GM18951 (cell line): ENCODE results near the gene BCL7A.
"Not testable (repeated sequence)": the region's sequence is repeated elsewhere in the genome, so short reads cannot be mapped to it uniquely, and the experiment has no call there.

Experiments
- POLR2A ChIP-seq: IDR thresholded peaks from 4 replicates; pipeline ENCODE4 v1.6.1; 2011; ENCODE audit warnings: mild to moderate bottlenecking; ENCODE audit not compliant: insufficient read length, insufficient read depth; ENCODE audit errors: extremely low read depth
- in situ Hi-C: fragments of 300-500 bp; cut with MboI; formaldehyde crosslinking; loops from one replicate; pipeline ENCODE4 v1.12.0; 2022; ENCODE audit warnings: low sequenced_read_pairs, mixed read lengths, inconsistent platforms; ENCODE audit not compliant: unreplicated experiment

BCL7A gene

GRCh38 chr12:122021822-122022392, at the start of gene BCL7A:
TSS of gene BCL7A (plus strand) at chr12:122021884. CDS start at chr12:122022092, 208 bp downstream.
- in situ Hi-C loops: no loop called here
- peak; percentile 58 for TF ChIP-seq POLR2A

- no peak for TF ChIP-seq POLR2A
- in situ Hi-C loops: no loop called here
These were observed 47.4 kb upstream of the BCL7A start for GRCh38 chr12:121974026-121974985.

DNA sequence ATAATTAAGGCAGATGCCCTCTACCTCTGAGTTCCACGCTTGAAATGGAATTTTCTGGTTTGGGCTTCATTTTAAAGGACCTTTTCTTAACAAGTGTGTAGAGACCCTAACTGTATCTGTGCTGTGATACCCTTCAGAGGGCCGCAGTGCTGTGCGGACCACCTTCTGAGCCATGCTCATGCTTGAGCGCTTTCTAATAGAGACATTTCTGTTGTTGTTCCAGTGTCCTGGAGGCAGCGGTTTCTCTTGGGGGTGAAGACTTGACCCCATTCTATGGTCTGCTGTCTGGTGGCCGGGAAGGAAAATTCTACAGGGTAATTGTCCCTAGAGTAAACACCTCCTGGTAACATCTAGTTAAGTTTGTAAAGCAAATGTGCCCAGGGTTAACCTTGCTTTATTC, 46.7 kb upstream of the BCL7A start:
- TF ChIP-seq POLR2A: no peak
- in situ Hi-C loops: no loop called here

DNA sequence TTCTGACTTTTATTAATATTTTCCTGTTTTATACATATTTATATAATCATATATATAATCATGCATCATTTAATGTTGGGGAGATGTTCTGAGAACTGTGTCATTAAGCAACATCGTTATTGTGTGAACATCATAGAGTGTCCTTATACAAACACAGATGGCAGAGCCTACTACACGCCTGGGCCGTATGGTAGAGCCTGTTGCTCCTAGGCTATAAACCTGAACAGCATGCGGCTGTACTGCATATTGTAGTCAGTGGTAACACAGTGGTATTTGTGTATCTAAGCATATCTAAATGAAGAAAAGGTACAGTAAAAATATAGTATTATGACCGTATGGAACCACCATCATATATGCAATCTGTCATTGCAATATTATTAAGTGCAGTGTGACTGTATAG, 44.7 kb upstream of the BCL7A start:
- no peak for TF ChIP-seq POLR2A
- in situ Hi-C loops: no loop called here

- in situ Hi-C loops: no loop called here
- TF ChIP-seq POLR2A: no peak
These were observed 41.3 kb upstream of the BCL7A start for GRCh38 chr12:121980191-121980891.

- TF ChIP-seq POLR2A: no peak
- in situ Hi-C loops: no loop called here
These were observed 40.8 kb upstream of the BCL7A start for GRCh38 chr12:121980892-121981272.

DNA sequence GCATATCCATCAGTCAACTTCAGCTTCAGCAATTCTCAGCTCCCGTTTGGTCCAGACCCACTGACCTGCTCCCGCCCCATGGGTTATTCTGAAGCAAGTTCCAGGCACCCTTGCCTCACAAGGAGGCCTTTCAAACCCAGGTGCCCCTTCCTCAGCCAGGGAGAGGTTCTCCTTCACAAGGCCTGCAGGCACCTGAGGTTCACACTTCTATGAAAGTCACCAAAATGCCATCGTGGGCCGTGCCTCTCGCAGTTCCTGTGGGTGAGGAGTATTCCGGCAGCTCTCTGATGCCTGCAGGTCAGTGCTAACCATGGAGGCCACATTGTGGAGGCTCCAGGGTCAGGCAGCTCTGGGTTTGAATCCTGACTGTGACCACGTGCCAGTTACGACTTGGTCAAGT, 40.2 kb upstream of the BCL7A start:
- TF ChIP-seq POLR2A: no peak
- in situ Hi-C loops: no loop called here

- in situ Hi-C loops: no loop called here
- no peak for TF ChIP-seq POLR2A
These were observed 38.7 kb upstream of the BCL7A start for GRCh38 chr12:121982950-121983349.

DNA sequence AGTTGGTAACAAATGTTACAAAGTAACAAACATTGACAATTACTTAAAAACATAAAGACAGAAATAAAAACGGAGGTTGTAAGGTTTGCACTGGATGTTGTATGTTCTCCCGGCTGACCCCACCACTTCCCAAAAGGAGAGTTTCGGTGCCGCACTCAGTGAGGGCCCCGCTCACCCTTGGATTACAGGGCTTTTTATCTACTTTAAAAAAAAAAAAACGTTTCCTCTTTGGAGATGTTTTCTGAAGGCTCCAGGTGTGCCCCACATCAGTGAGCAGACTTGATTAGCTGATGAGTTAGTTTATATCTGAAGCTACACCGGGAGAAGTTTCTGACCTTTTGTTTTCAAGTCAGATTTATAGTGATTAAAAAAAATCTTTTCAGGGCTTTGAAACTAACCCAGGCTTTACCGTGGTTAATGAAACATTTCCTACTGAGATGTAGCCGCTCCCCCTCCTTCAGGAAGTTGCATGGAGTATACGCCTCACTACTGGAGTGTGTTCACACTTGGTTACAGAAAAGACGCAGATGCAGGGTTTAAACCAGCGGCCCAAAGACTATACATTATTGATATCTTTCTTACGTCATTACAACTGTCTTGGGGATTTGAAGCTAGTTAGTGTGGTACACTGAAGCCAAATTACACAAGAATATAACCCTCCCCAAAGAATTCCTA, 38.0 kb upstream of the BCL7A start:
- in situ Hi-C loops: no loop called here

GRCh38 chr12:121986489-121987245, 35.0 kb upstream of the BCL7A start:
- in situ Hi-C loops: no loop called here
- TF ChIP-seq POLR2A: no peak

More for the DNA sequence above, 38.0 kb upstream of the BCL7A start:
- TF ChIP-seq POLR2A: no peak

DNA sequence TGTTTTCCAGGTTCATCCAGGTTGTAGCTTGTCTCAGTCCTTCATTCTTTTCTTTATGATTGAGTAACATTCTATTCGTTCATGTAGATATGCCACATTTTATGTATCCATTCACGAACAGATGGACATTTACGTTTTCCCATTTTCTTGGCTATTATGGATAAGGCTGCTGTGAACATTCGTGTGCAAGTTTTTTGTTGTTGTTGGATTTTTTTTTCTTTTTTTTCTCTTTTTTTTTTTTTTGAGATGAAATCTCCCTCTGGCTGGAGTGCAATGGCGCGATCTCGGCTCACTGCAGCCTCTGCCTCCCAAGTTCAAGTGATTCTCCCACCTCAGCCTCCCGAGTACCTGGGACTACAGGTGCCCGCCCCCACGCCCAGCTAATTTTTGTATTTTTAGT, 33.2 kb upstream of the BCL7A start:
- in situ Hi-C loops: not testable (repeated sequence)

DNA sequence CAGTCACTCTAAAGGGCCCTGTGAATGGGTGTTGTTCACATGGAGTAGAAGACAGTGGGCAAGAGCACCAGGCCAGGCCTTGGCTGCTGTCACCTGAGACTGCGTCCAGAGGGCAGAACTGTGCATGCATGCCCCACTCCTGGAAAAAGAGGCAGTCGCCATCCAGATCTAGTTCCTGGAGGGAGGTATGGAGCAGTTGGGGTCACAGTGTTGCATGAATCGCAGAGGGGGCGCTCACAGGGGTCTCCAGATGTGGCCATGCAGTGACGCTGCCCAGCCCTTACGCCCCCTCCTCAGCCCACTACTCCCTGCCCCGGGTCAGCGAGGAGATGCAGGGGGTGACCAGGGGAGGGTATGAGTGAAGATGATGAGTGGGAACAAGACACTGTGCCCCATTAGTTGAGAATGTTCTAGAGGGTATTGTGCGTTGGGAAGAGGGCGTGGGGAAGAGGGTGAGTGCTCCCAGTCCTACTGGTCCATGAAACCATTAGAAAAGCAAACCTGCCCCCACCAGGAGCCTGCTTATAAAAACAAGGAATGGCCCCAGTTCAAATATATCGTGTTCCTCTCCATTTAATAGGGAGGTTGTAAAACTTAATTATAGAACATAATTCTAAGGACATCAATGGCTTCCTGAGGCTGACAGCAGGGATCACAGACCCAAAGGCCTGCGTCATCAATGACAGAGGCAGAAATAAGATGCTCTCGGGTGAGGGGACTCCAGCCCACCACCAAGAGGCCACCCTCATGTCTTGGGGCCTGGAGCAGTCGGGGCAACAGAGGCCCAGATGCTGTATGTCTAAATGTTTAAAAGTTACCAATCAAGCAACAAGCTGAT, 32.2 kb upstream of the BCL7A start:
- TF ChIP-seq POLR2A: no peak
- in situ Hi-C loops: no loop called here
